Astrocyte (in vitro differentiated cells and primary cell): ENCODE measurements around the gene PIP5K1A. TPM values are rescaled to one million over a fixed set of nuclear protein-coding genes. Genes with fewer than 3 reads are reported as not detected.

ENCODE experiments used
- DNase-seq: peaks from one replicate; pipeline ENCODE4 v3.0.0-alpha.2; 2010; ENCODE audit warnings: low read depth
- FAIRE-seq: peaks from 2 replicates; lab custom pipeline; 2011; peaks lifted over from hg19 to GRCh38; lab: Jason Lieb, UNC
- H2AFZ ChIP-seq: 2 replicates; pipeline ENCODE4 v1.6.0; 2012; ENCODE audit warnings: low read depth, low read length, inconsistent platforms
- H3K27ac ChIP-seq: 2 replicates; pipeline ENCODE4 v1.5.1; 2011; ENCODE audit warnings: low read depth, low read length, inconsistent platforms
- H3K27me3 ChIP-seq: 2 replicates; pipeline ENCODE4 v1.6.0; 2011; ENCODE audit warnings: low read length, inconsistent platforms; ENCODE audit not compliant: insufficient read depth
- H3K36me3 ChIP-seq: 2 replicates; pipeline ENCODE4 v1.5.1; 2011; ENCODE audit warnings: low read length, inconsistent platforms; ENCODE audit not compliant: insufficient read depth
- H3K4me1 ChIP-seq: 2 replicates; pipeline ENCODE4 v1.5.1; 2011; ENCODE audit warnings: low read length, inconsistent platforms; ENCODE audit not compliant: insufficient read depth
- H3K4me2 ChIP-seq: 2 replicates; pipeline ENCODE4 v1.6.0; 2012; ENCODE audit warnings: low read length, inconsistent platforms
- H3K4me3 ChIP-seq: 2 replicates; pipeline ENCODE4 v1.5.1; 2011; ENCODE audit warnings: low read depth, mild to moderate bottlenecking, low read length, inconsistent platforms; ENCODE audit not compliant: insufficient read depth
- H3K79me2 ChIP-seq: 2 replicates; pipeline ENCODE4 v1.6.0; 2012; ENCODE audit warnings: mild to moderate bottlenecking, low read length, inconsistent platforms; ENCODE audit not compliant: insufficient read depth
- H3K9ac ChIP-seq: 2 replicates; pipeline ENCODE4 v1.6.0; 2012; ENCODE audit warnings: mild to moderate bottlenecking, low read length, inconsistent platforms
- H3K9me3 ChIP-seq: 2 replicates; pipeline ENCODE4 v1.5.1; 2012; ENCODE audit warnings: low read depth, mild to moderate bottlenecking, low read length, inconsistent platforms; ENCODE audit not compliant: insufficient read depth
- H4K20me1 ChIP-seq: 2 replicates; pipeline ENCODE4 v1.6.0; 2012; ENCODE audit warnings: low read length, inconsistent platforms; ENCODE audit not compliant: insufficient read depth
- H3K27ac Mint-ChIP-seq: one replicate; pipeline ENCODE4 v1.8.0; 2021; ENCODE audit warnings: mild to moderate bottlenecking, mixed read lengths; ENCODE audit not compliant: unreplicated experiment
- H3K27me3 Mint-ChIP-seq: one replicate; pipeline ENCODE4 v1.8.0; 2021; ENCODE audit warnings: low read depth, mixed read lengths; ENCODE audit not compliant: unreplicated experiment
- H3K36me3 Mint-ChIP-seq: one replicate; pipeline ENCODE4 v1.8.0; 2021; ENCODE audit warnings: low read depth, mixed read lengths; ENCODE audit not compliant: unreplicated experiment
- H3K4me1 Mint-ChIP-seq: one replicate; pipeline ENCODE4 v1.8.0; 2021; ENCODE audit warnings: low read depth, mixed read lengths; ENCODE audit not compliant: unreplicated experiment
- H3K4me3 Mint-ChIP-seq: one replicate; pipeline ENCODE4 v1.8.0; 2021; ENCODE audit warnings: mild to moderate bottlenecking, moderate library complexity, mixed read lengths; ENCODE audit not compliant: unreplicated experiment
- H3K9me3 Mint-ChIP-seq: one replicate; pipeline ENCODE4 v1.8.0; 2021; ENCODE audit warnings: mild to moderate bottlenecking, mixed read lengths; ENCODE audit not compliant: unreplicated experiment
- CTCF ChIP-seq: IDR thresholded peaks from 2 replicates; pipeline ENCODE4 v1.5.1; 2011; ENCODE audit warnings: low read depth, mild to moderate bottlenecking, inconsistent platforms, low read length, moderate library complexity; ENCODE audit not compliant: insufficient read depth
- EZH2 ChIP-seq: IDR thresholded peaks from 2 replicates; pipeline ENCODE4 v1.6.1; 2012; ENCODE audit warnings: mild to moderate bottlenecking, low read length, inconsistent platforms; ENCODE audit not compliant: insufficient read depth
- total RNA-seq: library from RNA; stranded (reverse); gene quantifications from 2 replicates; pipeline ENCODE4 v1.2.1, GENCODE V29; 2021

PIP5K1A gene
- total RNA-seq, 1 donor from 2014 or later: 121 TPM

DNA sequence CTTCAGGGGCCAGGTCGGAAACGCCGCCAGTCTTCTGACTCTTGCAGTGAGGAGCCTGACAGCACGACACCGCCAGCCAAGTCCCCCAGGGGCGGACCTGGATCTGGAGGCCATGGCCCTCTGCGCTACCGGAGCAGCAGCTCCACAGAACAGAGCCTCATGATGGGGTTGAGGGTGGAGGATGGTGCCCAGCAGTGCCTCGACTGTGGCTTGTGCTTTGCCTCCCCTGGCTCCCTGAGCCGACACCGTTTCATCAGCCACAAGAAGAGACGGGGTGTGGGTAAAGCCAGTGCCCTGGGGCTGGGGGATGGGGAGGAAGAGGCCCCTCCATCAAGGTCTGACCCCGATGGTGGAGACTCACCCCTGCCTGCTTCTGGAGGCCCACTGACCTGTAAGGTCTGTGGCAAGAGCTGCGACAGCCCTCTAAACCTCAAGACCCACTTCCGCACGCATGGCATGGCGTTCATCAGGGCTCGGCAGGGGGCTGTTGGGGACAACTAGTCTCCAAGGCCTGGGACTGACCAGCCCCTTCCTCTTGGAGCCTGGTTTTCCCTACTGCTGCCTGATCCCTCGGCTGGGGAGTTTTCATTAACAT is 92.5 kb downstream of the PIP5K1A start:
- no peak overlapping the region for H3K9ac ChIP-seq
- DNase-seq: no peak
- FAIRE-seq: no peak
- H3K9me3 ChIP-seq: no peaks in the 10 kb centered on the region
- H3K4me3 ChIP-seq: no peak overlapping the region
- peaks cover 3% of the 10 kb centered on the region for H3K4me1 Mint-ChIP-seq
- H4K20me1 ChIP-seq: peaks cover 41% of the 10 kb centered on the region
- H3K27me3 ChIP-seq: no peaks in the 10 kb centered on the region
- peaks cover 20% of the 10 kb centered on the region for H3K79me2 ChIP-seq
- no peak overlapping the region for H3K4me3 Mint-ChIP-seq
- peaks cover 26% of the 10 kb centered on the region for H3K36me3 ChIP-seq
- H3K27ac ChIP-seq: no peak overlapping the region
- no peak overlapping the region for H3K27ac Mint-ChIP-seq
- H2AFZ ChIP-seq: no peak overlapping the region
- H3K4me1 ChIP-seq: no peaks in the 10 kb centered on the region
- TF ChIP-seq CTCF: no peak
- no peak for TF ChIP-seq EZH2
- no peaks in the 10 kb centered on the region for H3K9me3 Mint-ChIP-seq
- H3K36me3 Mint-ChIP-seq: peaks cover 39% of the 10 kb centered on the region
- no peaks in the 10 kb centered on the region for H3K27me3 Mint-ChIP-seq
- no peak overlapping the region for H3K4me2 ChIP-seq

GRCh38 chr1:151292207-151293030 is 94.1 kb downstream of the PIP5K1A start:
- Mint-ChIP-seq H3K9me3 (no peaks in the 10 kb centered on the region), H3K4me3 (no peak overlapping the region), H3K36me3 (peaks cover 29% of the 10 kb centered on the region), H3K27me3 (no peaks in the 10 kb centered on the region), H3K27ac (no peak overlapping the region), H3K4me1 (peaks cover 3% of the 10 kb centered on the region)
- H3K27me3 ChIP-seq: no peaks in the 10 kb centered on the region
- H3K27ac ChIP-seq: no peak overlapping the region
- no peak overlapping the region for H2AFZ ChIP-seq
- no peaks in the 10 kb centered on the region for H3K9me3 ChIP-seq
- peaks cover 14% of the 10 kb centered on the region for H3K79me2 ChIP-seq
- H3K9ac ChIP-seq: no peak overlapping the region
- DNase-seq (no peak), FAIRE-seq (no peak)
- peaks cover 25% of the 10 kb centered on the region for H4K20me1 ChIP-seq
- no peaks in the 10 kb centered on the region for H3K4me1 ChIP-seq
- H3K36me3 ChIP-seq: peaks cover 26% of the 10 kb centered on the region
- H3K4me3 ChIP-seq: no peak overlapping the region
- TF ChIP-seq CTCF (no peak), EZH2 (no peak)
- no peak overlapping the region for H3K4me2 ChIP-seq

- Histone ChIP-seq H3K4me3 (no peak overlapping the region), H3K36me3 (peaks cover 31% of the 10 kb centered on the region), H3K27me3 (no peaks in the 10 kb centered on the region), H3K4me1 (no peaks in the 10 kb centered on the region), H2AFZ (no peak overlapping the region), H3K4me2 (no peak overlapping the region), H3K79me2 (peaks cover 7% of the 10 kb centered on the region), H4K20me1 (peaks cover 18% of the 10 kb centered on the region), H3K9me3 (no peaks in the 10 kb centered on the region), H3K9ac (no peak overlapping the region), H3K27ac (no peak overlapping the region)
- Mint-ChIP-seq H3K27ac (no peak overlapping the region), H3K27me3 (no peaks in the 10 kb centered on the region), H3K4me3 (no peak overlapping the region), H3K36me3 (peaks cover 35% of the 10 kb centered on the region), H3K4me1 (peaks cover 3% of the 10 kb centered on the region), H3K9me3 (no peaks in the 10 kb centered on the region)
- no peak for FAIRE-seq
- TF ChIP-seq CTCF (no peak), EZH2 (no peak)
- no peak for DNase-seq
Measured at GRCh38 chr1:151293093-151293492, 94.7 kb downstream of the PIP5K1A start.
